HEK293 (cell line): Measurements from ENCODE around the gene MUC5AC.

Experiments
- CTCF ChIP-seq: fragments of 450-650 bp; formaldehyde crosslinking; IDR thresholded peaks from 2 replicates; pipeline ENCODE4 v1.5.1; 2016; ENCODE audit warnings: missing biosample characterization, missing genetic modification characterization
- ZNF837 ChIP-seq: fragments of 450-650 bp; formaldehyde crosslinking; IDR thresholded peaks from 2 replicates; pipeline ENCODE4 v1.5.1; 2016; ENCODE audit warnings: missing biosample characterization, missing genetic modification characterization

GRCh38 chr11:1194231-1194976 lies 36.7 kb downstream of the MUC5AC start:
- TF ChIP-seq ZNF837 (no peak), CTCF (tag by site-specific recombination) (no peak)
